HepG2 (cell line): ENCODE results near the gene C1orf21.

Experiments used
- FOXM1 ChIP-seq: sonication (generic); formaldehyde crosslinking; IDR thresholded peaks from 2 replicates; pipeline ENCODE4 v1.5.0; 2020; ENCODE audit warnings: missing genetic modification reagents
- JUN ChIP-seq: sonication (generic); formaldehyde crosslinking; IDR thresholded peaks from 2 replicates; pipeline ENCODE4 v1.4.0; 2020; ENCODE audit warnings: mild to moderate bottlenecking, missing genetic modification reagents
- SMC3 ChIP-seq: IDR thresholded peaks from 2 replicates; pipeline ENCODE4 v1.6.1; 2011; ENCODE audit warnings: low read length, improper control_type of control experiment
- ZBTB42 ChIP-seq: sonication (generic); formaldehyde crosslinking; IDR thresholded peaks from 2 replicates; pipeline ENCODE4 v1.5.0; 2020; ENCODE audit warnings: mild to moderate bottlenecking, missing genetic modification reagents
- ZNF451 ChIP-seq: sonication (generic); formaldehyde crosslinking; IDR thresholded peaks from 2 replicates; pipeline ENCODE4 v1.5.0; 2020; ENCODE audit warnings: mild to moderate bottlenecking, missing genetic modification reagents
- TF ChIP-seq, protein P1 (sequence below): sonication (generic); formaldehyde crosslinking; IDR thresholded peaks from 2 replicates; pipeline ENCODE4 v1.4.0; 2020; ENCODE audit warnings: missing genetic modification reagents, borderline replicate concordance
- TF ChIP-seq, protein P2 (sequence below), 2 experiments: sonication (generic) in 1 of 2; formaldehyde crosslinking in 1 of 2; IDR thresholded peaks; 2 replicates each; pipeline versions ENCODE4 v1.5.1 to v1.6.1; 2011 to 2020; ENCODE audit warnings: borderline replicate concordance in 1 of 2, low read depth in 1 of 2, low read length in 1 of 2, mild to moderate bottlenecking in 1 of 2, missing genetic modification reagents in 1 of 2, moderate library complexity in 1 of 2
- TF ChIP-seq, protein P3 (sequence below): sonication (generic); formaldehyde crosslinking; IDR thresholded peaks from 2 replicates; pipeline ENCODE4 v1.4.0; 2020; ENCODE audit warnings: mild to moderate bottlenecking, missing genetic modification reagents
- TF ChIP-seq, protein P4 (sequence below): sonication (generic); formaldehyde crosslinking; IDR thresholded peaks from 2 replicates; pipeline ENCODE4 v1.8.0; 2022; ENCODE audit warnings: low read depth, missing genetic modification reagents
- TF ChIP-seq, protein P5 (sequence below): sonication (generic); formaldehyde crosslinking; IDR thresholded peaks from 2 replicates; pipeline ENCODE4 v1.5.0; 2020; ENCODE audit warnings: mild to moderate bottlenecking, missing genetic modification reagents, moderate library complexity

DNA sequence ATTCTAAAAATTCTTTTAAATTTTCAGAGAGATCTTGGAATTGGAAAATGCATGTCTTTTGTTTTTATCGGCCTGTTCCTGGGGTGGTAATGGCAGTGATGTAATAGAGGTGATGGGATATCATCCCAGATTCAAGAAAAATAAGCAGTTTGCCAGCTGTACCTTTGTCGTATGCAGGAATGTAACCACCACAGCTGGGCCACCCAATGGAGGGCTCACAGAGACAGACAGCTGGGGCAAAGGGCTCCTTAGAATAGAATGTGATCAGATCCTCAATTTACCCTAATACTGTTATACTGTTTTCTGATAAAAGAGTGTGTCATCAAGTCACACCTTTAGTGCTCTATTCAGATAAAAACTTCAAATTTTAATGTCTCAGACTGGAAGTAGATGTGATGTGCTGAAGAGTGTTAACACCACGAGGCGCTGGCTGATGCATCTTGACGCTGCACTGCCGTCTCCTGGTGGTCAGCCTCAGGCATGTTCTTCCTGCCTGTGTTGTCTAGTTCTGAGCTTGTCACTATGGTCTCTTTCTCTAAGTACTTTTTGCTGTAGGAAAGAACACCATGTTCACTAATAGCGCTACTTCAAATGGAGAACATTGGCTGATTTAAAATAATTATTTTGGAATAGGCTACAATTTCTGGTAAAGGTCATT is 78.8 kb downstream of the C1orf21 start:
- TF ChIP-seq, protein P1, sequence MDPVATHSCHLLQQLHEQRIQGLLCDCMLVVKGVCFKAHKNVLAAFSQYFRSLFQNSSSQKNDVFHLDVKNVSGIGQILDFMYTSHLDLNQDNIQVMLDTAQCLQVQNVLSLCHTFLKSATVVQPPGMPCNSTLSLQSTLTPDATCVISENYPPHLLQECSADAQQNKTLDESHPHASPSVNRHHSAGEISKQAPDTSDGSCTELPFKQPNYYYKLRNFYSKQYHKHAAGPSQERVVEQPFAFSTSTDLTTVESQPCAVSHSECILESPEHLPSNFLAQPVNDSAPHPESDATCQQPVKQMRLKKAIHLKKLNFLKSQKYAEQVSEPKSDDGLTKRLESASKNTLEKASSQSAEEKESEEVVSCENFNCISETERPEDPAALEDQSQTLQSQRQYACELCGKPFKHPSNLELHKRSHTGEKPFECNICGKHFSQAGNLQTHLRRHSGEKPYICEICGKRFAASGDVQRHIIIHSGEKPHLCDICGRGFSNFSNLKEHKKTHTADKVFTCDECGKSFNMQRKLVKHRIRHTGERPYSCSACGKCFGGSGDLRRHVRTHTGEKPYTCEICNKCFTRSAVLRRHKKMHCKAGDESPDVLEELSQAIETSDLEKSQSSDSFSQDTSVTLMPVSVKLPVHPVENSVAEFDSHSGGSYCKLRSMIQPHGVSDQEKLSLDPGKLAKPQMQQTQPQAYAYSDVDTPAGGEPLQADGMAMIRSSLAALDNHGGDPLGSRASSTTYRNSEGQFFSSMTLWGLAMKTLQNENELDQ (CRISPR knock-in tag) = no peak
- no peak for TF ChIP-seq SMC3
- TF ChIP-seq, protein P2, sequence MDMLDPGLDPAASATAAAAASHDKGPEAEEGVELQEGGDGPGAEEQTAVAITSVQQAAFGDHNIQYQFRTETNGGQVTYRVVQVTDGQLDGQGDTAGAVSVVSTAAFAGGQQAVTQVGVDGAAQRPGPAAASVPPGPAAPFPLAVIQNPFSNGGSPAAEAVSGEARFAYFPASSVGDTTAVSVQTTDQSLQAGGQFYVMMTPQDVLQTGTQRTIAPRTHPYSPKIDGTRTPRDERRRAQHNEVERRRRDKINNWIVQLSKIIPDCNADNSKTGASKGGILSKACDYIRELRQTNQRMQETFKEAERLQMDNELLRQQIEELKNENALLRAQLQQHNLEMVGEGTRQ (IDR thresholded peaks at IDR 0.05; ENCODE audit: low read depth, low read length) = no peak
- TF ChIP-seq, protein P2 (CRISPR knock-in tag; IDR thresholded peaks at IDR 0.05; ENCODE audit: borderline replicate concordance) = no peak
- TF ChIP-seq ZNF451 (CRISPR knock-in tag) = no peak
- TF ChIP-seq, protein P3, sequence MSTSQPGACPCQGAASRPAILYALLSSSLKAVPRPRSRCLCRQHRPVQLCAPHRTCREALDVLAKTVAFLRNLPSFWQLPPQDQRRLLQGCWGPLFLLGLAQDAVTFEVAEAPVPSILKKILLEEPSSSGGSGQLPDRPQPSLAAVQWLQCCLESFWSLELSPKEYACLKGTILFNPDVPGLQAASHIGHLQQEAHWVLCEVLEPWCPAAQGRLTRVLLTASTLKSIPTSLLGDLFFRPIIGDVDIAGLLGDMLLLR = no peak
- TF ChIP-seq, protein P4, sequence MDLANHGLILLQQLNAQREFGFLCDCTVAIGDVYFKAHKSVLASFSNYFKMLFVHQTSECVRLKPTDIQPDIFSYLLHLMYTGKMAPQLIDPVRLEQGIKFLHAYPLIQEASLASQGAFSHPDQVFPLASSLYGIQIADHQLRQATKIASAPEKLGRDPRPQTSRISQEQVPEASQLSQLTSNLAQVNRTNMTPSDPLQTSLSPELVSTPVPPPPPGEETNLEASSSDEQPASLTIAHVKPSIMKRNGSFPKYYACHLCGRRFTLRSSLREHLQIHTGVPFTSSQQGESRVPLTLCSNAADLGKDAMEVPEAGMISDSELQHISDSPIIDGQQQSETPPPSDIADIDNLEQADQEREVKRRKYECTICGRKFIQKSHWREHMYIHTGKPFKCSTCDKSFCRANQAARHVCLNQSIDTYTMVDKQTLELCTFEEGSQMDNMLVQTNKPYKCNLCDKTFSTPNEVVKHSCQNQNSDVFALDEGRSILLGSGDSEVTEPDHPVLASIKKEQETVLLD = no peak
- TF ChIP-seq, protein P5, sequence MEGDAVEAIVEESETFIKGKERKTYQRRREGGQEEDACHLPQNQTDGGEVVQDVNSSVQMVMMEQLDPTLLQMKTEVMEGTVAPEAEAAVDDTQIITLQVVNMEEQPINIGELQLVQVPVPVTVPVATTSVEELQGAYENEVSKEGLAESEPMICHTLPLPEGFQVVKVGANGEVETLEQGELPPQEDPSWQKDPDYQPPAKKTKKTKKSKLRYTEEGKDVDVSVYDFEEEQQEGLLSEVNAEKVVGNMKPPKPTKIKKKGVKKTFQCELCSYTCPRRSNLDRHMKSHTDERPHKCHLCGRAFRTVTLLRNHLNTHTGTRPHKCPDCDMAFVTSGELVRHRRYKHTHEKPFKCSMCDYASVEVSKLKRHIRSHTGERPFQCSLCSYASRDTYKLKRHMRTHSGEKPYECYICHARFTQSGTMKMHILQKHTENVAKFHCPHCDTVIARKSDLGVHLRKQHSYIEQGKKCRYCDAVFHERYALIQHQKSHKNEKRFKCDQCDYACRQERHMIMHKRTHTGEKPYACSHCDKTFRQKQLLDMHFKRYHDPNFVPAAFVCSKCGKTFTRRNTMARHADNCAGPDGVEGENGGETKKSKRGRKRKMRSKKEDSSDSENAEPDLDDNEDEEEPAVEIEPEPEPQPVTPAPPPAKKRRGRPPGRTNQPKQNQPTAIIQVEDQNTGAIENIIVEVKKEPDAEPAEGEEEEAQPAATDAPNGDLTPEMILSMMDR = peak; percentile 30; the same call in 1 of the 2 replicates
- TF ChIP-seq ZBTB42 (CRISPR knock-in tag) = no peak
- no peak for TF ChIP-seq FOXM1
- TF ChIP-seq JUN = no peak
